MCF 10A (cell line): ENCODE data around the gene ANKRD39. TPM values are rescaled to one million over a fixed set of nuclear protein-coding genes. Genes with fewer than 3 reads are reported as not detected.

Source experiments
- BruUV-seq: library from RNA; stranded (reverse); fragments of 400-500 nt; replicated peaks from 2 replicates; lab custom pipeline; 2021; lab: Mats Ljungman, UMichigan
- CTCF ChIA-PET: fragments of 300-600 bp; sonication (Branson Sonifier 250); formaldehyde crosslinking; extraction: SDS; loops from one replicate; lab custom pipeline; 2021; ENCODE audit warnings: antibody characterized with exemption, inconsistent platforms; lab: Yijun Ruan, JAX
- POLR2A ChIA-PET: fragments of 300-600, 350-650 bp; sonication (Branson Sonifier 250); formaldehyde crosslinking; extraction: SDS; loops from one replicate; lab custom pipeline; 2020; ENCODE audit warnings: antibody characterized with exemption, inconsistent platforms; lab: Yijun Ruan, JAX
- DNase-seq: peaks from one replicate; pipeline ENCODE4 v3.0.0-alpha.2; 2018; ENCODE audit not compliant: unreplicated experiment
- H3K27ac Mint-ChIP-seq: one replicate; pipeline ENCODE4 v1.8.0; 2022; ENCODE audit warnings: mild to moderate bottlenecking, low read depth, mixed read lengths; ENCODE audit not compliant: unreplicated experiment
- H3K27me3 Mint-ChIP-seq: one replicate; pipeline ENCODE4 v1.8.0; 2022; ENCODE audit warnings: mixed read lengths; ENCODE audit not compliant: insufficient read depth, unreplicated experiment
- H3K36me3 Mint-ChIP-seq: one replicate; pipeline ENCODE4 v1.8.0; 2022; ENCODE audit warnings: mild to moderate bottlenecking, moderate library complexity, mixed read lengths; ENCODE audit not compliant: insufficient read depth, unreplicated experiment
- H3K4me1 Mint-ChIP-seq: one replicate; pipeline ENCODE4 v1.8.0; 2022; ENCODE audit warnings: mixed read lengths; ENCODE audit not compliant: insufficient read depth, unreplicated experiment
- H3K4me3 Mint-ChIP-seq: one replicate; pipeline ENCODE4 v1.8.0; 2022; ENCODE audit warnings: mild to moderate bottlenecking, moderate library complexity, mixed read lengths; ENCODE audit not compliant: unreplicated experiment
- H3K9me3 Mint-ChIP-seq: one replicate; pipeline ENCODE4 v1.8.0; 2022; ENCODE audit warnings: mixed read lengths; ENCODE audit not compliant: unreplicated experiment
- CTCF ChIP-seq: fragments of 200-600 bp; IDR thresholded peaks from one replicate; pipeline ENCODE4 v1.8.0; 2022; ENCODE audit warnings: antibody characterized with exemption, mild to moderate bottlenecking; ENCODE audit not compliant: unreplicated experiment
- intact Hi-C: fragments of 100-400 bp; cut with micrococcal nuclease; formaldehyde crosslinking; loops from 2 replicates; pipeline ENCODE4 v1.14.1; 2022
- total RNA-seq: library from RNA; stranded (reverse); gene quantifications from 2 replicates; pipeline ENCODE4 v1.2.3, GENCODE V29; 2022

ANKRD39 gene
- total RNA-seq, 1 experiment from 2014 or later: 14.0 TPM

DNA sequence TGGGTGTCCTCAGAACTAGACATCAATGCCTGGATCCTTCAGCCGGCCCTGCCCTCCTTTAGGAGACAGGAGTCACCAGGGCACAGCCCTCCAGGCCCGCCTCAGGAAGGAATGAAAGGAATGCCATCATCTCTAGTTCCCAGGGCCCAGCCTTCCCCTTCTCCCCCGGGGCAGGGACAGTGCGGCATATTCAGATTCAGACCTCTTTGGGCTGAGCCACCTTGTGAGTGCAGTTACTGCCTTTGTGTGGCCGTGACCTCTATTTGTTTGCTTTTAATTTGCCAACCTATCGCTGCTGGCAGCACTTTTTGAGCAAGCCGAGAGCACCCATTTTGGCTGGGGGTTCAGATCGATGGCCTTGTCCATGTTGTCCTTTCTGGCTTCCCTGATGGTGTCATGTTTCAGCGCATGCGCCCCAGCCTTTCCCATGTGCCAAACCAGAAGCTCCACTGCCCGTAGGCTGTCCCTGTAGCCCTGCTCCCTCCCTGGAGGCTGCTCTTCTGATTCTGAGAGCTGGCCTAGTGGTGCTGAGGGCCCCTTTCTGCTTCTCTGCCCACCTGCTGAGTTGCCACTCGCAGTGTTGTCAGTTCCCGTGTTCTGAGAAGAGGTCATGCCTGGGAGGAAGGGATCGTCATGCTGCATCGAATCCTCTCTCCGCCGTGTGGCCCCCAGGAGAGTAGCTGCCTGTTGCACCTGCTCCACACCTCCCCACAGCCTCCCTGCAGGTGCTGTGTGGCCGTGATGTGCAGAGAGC is 24.9 kb downstream of the ANKRD39 start:
- Mint-ChIP-seq H3K27ac (peak overlapping the region; percentile 39), H3K36me3 (peaks cover 46% of the 10 kb centered on the region), H3K4me3 (no peak overlapping the region), H3K9me3 (no peaks in the 10 kb centered on the region), H3K4me1 (peaks cover 7% of the 10 kb centered on the region), H3K27me3 (no peaks in the 10 kb centered on the region)
- ChIA-PET CTCF (interaction anchor here (0.7 to 3.0 kb wide), 3 partner anchors 25 to 309 kb away, joined by 3 to 11 read pairs (median 3); partner anchors contain the start of gene ANKRD39), POLR2A (interaction anchor here (0.7 to 2.7 kb wide), 4 partner anchors 12 to 25 kb away, joined by 3 to 15 read pairs (median 4); partner anchors contain the start of genes ANKRD39 and CNNM3)
- no TSS peak for BruUV-seq
- intact Hi-C loops: no loop called here
- peak; percentile 43 for DNase-seq
- TF ChIP-seq CTCF: no peak

GRCh38 chr2:96832408-96832753 is 25.4 kb downstream of the ANKRD39 start:
- Mint-ChIP-seq H3K27ac (peak overlapping the region; percentile 39), H3K9me3 (no peaks in the 10 kb centered on the region), H3K4me1 (peaks cover 7% of the 10 kb centered on the region), H3K36me3 (peaks cover 46% of the 10 kb centered on the region), H3K27me3 (no peaks in the 10 kb centered on the region), H3K4me3 (no peak overlapping the region)
- DNase-seq: no peak
- CTCF ChIA-PET: interaction anchor here (0.6 to 3.0 kb wide), 5 partner anchors 11 to 596 kb away, joined by 3 to 11 read pairs (median 6); partner anchors contain the start of genes ANKRD39 and CNNM3
- POLR2A ChIA-PET: interaction anchor here (1.6 to 2.7 kb wide), 2 partner anchors 14 to 16 kb away, joined by 4 to 15 read pairs; partner anchors contain the start of gene CNNM3
- BruUV-seq: no TSS peak
- intact Hi-C loops: no loop called here
- TF ChIP-seq CTCF: no peak

- Mint-ChIP-seq H3K27me3 (no peaks in the 10 kb centered on the region), H3K4me3 (no peak overlapping the region), H3K9me3 (no peaks in the 10 kb centered on the region), H3K27ac (no peak overlapping the region), H3K4me1 (peaks cover 7% of the 10 kb centered on the region), H3K36me3 (peaks cover 49% of the 10 kb centered on the region)
- ChIA-PET CTCF (interaction anchor here (0.6 to 3.0 kb wide), 5 partner anchors 11 to 595 kb away, joined by 3 to 11 read pairs (median 6); partner anchors contain the start of genes ANKRD39 and CNNM3), POLR2A (interaction anchor here (1.6 to 2.7 kb wide), 2 partner anchors 13 to 16 kb away, joined by 4 to 15 read pairs; partner anchors contain the start of gene CNNM3)
- DNase-seq: no peak
- no TSS peak for BruUV-seq
- intact Hi-C loops: no loop called here
- TF ChIP-seq CTCF: no peak
These were observed 26.1 kb downstream of the ANKRD39 start for GRCh38 chr2:96831679-96832078.

DNA sequence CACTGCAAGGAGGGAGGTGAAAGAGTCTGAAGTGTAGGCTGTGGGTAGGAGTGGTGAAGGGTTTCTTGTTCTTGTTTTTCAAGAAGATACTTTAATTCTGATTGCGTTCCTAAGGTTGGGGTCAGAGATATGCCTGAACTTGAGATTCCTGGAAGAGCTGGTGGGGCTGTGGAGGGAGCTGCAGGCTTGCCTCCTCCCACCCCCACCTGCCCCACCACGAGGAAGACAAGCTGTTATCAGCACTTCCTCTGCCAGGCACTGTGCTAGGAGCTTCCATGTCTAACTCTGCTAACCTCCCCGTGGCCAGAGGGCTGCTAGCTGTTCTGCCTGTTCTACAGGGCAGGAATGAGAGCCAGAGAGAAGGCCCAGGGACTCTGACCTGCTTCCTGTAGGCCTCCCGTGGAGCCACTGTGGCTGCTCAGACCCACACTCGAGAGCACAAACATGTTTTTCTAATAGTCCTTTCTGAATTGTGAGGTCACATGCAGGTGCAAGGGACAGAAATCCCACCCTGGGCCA is 27.7 kb downstream of the ANKRD39 start:
- BruUV-seq: no TSS peak
- intact Hi-C loops: no loop called here
- CTCF ChIA-PET: no interaction called here
- POLR2A ChIA-PET: interaction anchor here (2.7 kb wide), 1 partner anchor 14 kb away, joined by 15 read pairs; the partner anchor contains the start of gene CNNM3
- DNase-seq: no peak
- no peak overlapping the region for H3K4me3 Mint-ChIP-seq
- H3K27ac Mint-ChIP-seq: no peak overlapping the region
- no peak for TF ChIP-seq CTCF
- H3K36me3 Mint-ChIP-seq: peaks cover 60% of the 10 kb centered on the region
- no peaks in the 10 kb centered on the region for H3K9me3 Mint-ChIP-seq
- no peaks in the 10 kb centered on the region for H3K27me3 Mint-ChIP-seq
- peaks cover 7% of the 10 kb centered on the region for H3K4me1 Mint-ChIP-seq
